ENCODE data around the gene FUT6. TPM values are rescaled to one million over a fixed set of nuclear protein-coding genes. Genes with fewer than 3 reads are reported as not detected.

FUT6 gene
- total RNA-seq, 1 experiment from 2014 or later = not detected

DNA sequence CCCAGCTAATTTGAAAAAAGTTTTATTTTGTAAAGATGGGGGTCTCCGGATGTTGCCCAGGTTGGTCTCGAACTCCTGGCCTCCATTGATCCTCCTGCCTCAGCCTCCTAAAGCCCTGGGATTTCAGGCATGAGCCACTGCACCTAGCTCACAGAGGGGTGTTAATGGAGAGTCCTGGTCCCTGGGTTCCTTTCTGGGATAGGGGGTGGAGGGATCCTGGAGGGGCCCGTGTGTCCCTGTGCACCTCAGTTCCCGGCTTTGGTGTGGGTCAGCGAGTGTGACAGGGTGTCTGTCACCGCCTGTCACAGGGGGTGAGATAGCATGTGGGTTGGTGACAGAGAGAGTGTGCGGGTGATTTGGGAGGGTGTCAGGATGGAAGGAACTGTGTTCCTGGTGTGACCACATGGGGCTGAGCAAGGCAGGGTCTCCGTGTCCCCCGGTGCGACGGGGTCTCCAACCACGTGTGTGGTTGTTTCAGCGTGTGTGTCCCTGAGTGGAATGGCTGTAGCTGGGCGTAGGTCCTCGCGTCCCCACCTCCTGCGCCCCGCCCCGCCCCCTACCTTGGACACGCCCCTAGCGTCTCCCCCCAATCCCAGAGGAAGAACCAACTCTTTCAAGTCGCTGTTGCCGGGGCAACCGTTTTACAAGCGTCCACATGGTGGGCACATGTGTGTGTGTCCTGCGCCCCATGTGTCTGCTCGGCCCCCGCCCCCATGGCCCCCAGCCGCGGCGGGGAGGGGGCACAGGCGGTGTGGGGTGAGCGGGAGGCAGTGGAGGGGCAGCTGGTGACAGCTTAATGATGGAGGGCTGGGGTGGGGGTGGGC is 37.5 kb downstream of the FUT6 start:
- in situ Hi-C loops (cut with HindIII; ENCODE audit: low pct_unique_long_range_greater_than_20kb, low sequenced_read_pairs) (no loop called here), intact Hi-C loops (cut with micrococcal nuclease; ENCODE audit: unreplicated experiment) (loop anchor here (10.0 kb wide), 1 partner anchor 93 kb away; no protein-coding TSS in a partner anchor)
- ATAC-seq = no peak
- Histone ChIP-seq H3K27me3 (ENCODE audit: control insufficient read depth, insufficient read depth, low read length) (no peaks in the 10 kb centered on the region), H3K9me3 (ENCODE audit: control insufficient read depth, insufficient read depth, low read depth, low read length) (no peaks in the 10 kb centered on the region), H3K4me1 (ENCODE audit: control insufficient read depth, insufficient read depth, low read length) (peaks cover 4% of the 10 kb centered on the region), H3K27ac (ENCODE audit: low read length) (no peak overlapping the region), H3K36me3 (ENCODE audit: control insufficient read depth, insufficient read depth, low read length) (no peaks in the 10 kb centered on the region), H3K4me3 (ENCODE audit: low read depth in 2 of 2, low read length in 2 of 2) (no peak overlapping the region)
- no peak for DNase-seq (ENCODE audit: low read depth, low spot score)
- POLR2A ChIA-PET = interaction anchor here (0.6 kb wide), 1 partner anchor 109 kb away, joined by 6 read pairs; no protein-coding TSS in a partner anchor
- no TSS peak for BruUV-seq (replicated peaks)
- CTCF ChIA-PET = interaction anchor here (0.6 kb wide), 1 partner anchor 85 kb away, joined by 5 read pairs; no protein-coding TSS in a partner anchor
- TF ChIP-seq, protein P1, sequence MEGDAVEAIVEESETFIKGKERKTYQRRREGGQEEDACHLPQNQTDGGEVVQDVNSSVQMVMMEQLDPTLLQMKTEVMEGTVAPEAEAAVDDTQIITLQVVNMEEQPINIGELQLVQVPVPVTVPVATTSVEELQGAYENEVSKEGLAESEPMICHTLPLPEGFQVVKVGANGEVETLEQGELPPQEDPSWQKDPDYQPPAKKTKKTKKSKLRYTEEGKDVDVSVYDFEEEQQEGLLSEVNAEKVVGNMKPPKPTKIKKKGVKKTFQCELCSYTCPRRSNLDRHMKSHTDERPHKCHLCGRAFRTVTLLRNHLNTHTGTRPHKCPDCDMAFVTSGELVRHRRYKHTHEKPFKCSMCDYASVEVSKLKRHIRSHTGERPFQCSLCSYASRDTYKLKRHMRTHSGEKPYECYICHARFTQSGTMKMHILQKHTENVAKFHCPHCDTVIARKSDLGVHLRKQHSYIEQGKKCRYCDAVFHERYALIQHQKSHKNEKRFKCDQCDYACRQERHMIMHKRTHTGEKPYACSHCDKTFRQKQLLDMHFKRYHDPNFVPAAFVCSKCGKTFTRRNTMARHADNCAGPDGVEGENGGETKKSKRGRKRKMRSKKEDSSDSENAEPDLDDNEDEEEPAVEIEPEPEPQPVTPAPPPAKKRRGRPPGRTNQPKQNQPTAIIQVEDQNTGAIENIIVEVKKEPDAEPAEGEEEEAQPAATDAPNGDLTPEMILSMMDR (IDR thresholded peaks at IDR 0.05) = no peak
- TF ChIP-seq, protein P2, sequence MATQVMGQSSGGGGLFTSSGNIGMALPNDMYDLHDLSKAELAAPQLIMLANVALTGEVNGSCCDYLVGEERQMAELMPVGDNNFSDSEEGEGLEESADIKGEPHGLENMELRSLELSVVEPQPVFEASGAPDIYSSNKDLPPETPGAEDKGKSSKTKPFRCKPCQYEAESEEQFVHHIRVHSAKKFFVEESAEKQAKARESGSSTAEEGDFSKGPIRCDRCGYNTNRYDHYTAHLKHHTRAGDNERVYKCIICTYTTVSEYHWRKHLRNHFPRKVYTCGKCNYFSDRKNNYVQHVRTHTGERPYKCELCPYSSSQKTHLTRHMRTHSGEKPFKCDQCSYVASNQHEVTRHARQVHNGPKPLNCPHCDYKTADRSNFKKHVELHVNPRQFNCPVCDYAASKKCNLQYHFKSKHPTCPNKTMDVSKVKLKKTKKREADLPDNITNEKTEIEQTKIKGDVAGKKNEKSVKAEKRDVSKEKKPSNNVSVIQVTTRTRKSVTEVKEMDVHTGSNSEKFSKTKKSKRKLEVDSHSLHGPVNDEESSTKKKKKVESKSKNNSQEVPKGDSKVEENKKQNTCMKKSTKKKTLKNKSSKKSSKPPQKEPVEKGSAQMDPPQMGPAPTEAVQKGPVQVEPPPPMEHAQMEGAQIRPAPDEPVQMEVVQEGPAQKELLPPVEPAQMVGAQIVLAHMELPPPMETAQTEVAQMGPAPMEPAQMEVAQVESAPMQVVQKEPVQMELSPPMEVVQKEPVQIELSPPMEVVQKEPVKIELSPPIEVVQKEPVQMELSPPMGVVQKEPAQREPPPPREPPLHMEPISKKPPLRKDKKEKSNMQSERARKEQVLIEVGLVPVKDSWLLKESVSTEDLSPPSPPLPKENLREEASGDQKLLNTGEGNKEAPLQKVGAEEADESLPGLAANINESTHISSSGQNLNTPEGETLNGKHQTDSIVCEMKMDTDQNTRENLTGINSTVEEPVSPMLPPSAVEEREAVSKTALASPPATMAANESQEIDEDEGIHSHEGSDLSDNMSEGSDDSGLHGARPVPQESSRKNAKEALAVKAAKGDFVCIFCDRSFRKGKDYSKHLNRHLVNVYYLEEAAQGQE (IDR thresholded peaks at IDR 0.05; ENCODE audit: insufficient read depth in 1 of 2, low read depth in 2 of 2, low read length in 1 of 2) = no peak
- no peak for TF ChIP-seq SIN3A (IDR thresholded peaks at IDR 0.05; ENCODE audit: borderline replicate concordance, insufficient read depth, low read depth, low read length)
- no peak for TF ChIP-seq POLR2AphosphoS5 (IDR thresholded peaks at IDR 0.05; ENCODE audit: low read depth, low read length)
- TF ChIP-seq TCF7L2 (IDR thresholded peaks at IDR 0.05; ENCODE audit: low read depth, low read length) = no peak

DNA sequence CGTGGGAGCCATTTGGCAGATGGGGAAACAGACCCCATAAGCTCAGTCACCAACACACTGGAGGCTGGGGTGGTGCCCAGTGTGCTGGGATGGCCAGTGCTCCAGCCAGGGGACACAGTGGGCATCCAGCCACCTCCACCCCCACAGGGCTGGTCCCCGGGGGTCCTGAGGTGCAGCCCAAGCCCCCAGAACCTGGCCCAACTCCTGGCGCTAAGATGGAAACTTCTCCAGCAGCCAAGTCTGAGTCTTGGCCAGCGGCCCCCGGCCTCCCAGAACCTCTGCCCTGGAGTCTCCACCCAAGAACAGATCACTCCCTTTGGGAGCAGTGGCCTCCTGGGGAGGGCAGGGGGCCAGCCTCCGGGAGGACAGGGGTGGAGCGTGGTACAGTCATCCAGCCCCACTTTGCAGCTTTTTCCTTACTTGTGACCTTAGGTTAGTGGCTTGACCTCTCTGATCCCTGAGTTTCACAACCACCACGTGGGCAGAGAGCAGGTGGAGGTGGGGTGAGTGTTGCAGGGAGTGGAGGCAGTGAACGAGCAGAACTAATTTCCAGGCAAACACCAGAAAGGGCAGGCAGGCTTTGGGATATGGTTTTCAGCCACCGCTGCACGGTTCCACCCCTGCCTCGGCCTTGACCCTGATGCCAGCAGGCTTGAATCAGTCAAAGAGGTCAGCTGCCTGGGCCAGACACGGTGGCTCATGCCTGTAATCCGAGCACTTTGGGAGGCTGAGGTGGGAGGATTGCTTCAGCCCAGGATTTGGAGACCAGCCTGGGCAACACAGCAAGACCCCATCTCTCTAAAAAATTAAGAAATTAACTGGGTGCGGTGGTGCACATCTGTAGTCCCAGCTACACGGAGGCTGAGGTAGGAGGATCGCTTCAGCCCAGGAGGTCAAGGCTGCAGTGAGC is 38.9 kb downstream of the FUT6 start:
- ATAC-seq = no peak
- Histone ChIP-seq H3K4me3 (ENCODE audit: low read depth in 2 of 2, low read length in 2 of 2) (no peak overlapping the region), H3K36me3 (ENCODE audit: control insufficient read depth, insufficient read depth, low read length) (no peaks in the 10 kb centered on the region), H3K4me1 (ENCODE audit: control insufficient read depth, insufficient read depth, low read length) (peaks cover 4% of the 10 kb centered on the region), H3K27me3 (ENCODE audit: control insufficient read depth, insufficient read depth, low read length) (no peaks in the 10 kb centered on the region), H3K27ac (ENCODE audit: low read length) (no peak overlapping the region), H3K9me3 (ENCODE audit: control insufficient read depth, insufficient read depth, low read depth, low read length) (no peaks in the 10 kb centered on the region)
- POLR2A ChIA-PET = no interaction called here
- in situ Hi-C loops (cut with HindIII; ENCODE audit: low pct_unique_long_range_greater_than_20kb, low sequenced_read_pairs) = no loop called here
- CTCF ChIA-PET = no interaction called here
- DNase-seq (ENCODE audit: low read depth, low spot score) = no peak
- intact Hi-C loops (cut with micrococcal nuclease; ENCODE audit: unreplicated experiment) = loop anchor here (10.0 kb wide), 1 partner anchor 94 kb away; no protein-coding TSS in a partner anchor
- TF ChIP-seq SIN3A (IDR thresholded peaks at IDR 0.05; ENCODE audit: borderline replicate concordance, insufficient read depth, low read depth, low read length) = no peak
- TF ChIP-seq, protein P2 (IDR thresholded peaks at IDR 0.05; ENCODE audit: insufficient read depth in 1 of 2, low read depth in 2 of 2, low read length in 1 of 2) = no peak
- TF ChIP-seq, protein P1 (IDR thresholded peaks at IDR 0.05) = no peak
- no TSS peak for BruUV-seq (replicated peaks)
